ENCODE measurements around the gene MAGEB3. TPM values are rescaled to one million over a fixed set of nuclear protein-coding genes. Genes with fewer than 3 reads are reported as not detected.
"Not testable (repeated sequence)": the region's sequence is repeated elsewhere in the genome, so short reads cannot be mapped to it uniquely, and the experiment has no call there.

Gene MAGEB3
- total RNA-seq = not detected

- no peak within 1 kb of the TSS for H3K4me3 ChIP-seq
- H3K27me3 ChIP-seq = peaks cover 0 to 16% of the 10 kb centered on the region in 2 donors
- TF ChIP-seq POLR2A (IDR thresholded peaks at IDR 0.05) (no peak), POLR2AphosphoS5 (IDR thresholded peaks at IDR 0.05) (no peak), CTCF (IDR thresholded peaks at IDR 0.05) (no peak)
- intact Hi-C loops (cut with DNase I; ENCODE audit: low total_unique reads) = no loop called here
- H3K4me1 ChIP-seq = no peaks in the 10 kb centered on the region
- H3K36me3 ChIP-seq = no peaks in the 10 kb centered on the region
- H3K9me3 ChIP-seq = no peaks in the 10 kb centered on the region
- H3K27ac ChIP-seq = no peak within 1 kb of the TSS
- DNase-seq (ENCODE audit: low spot score in 2 of 2) = no peak
Observed at GRCh38 chrX:30230395-30230794, at the start of gene MAGEB3. Gene MAGEB3 (plus strand): TSS chrX:30230657. CDS start chrX:30235925, 5,268 bp downstream.

- no peak for TF ChIP-seq CTCF (IDR thresholded peaks at IDR 0.05)
- no peak for TF ChIP-seq POLR2A (IDR thresholded peaks at IDR 0.05)
- TF ChIP-seq POLR2AphosphoS5 (IDR thresholded peaks at IDR 0.05) = no peak
- Histone ChIP-seq H3K4me1 (no peaks in the 10 kb centered on the region), H3K9me3 (no peaks in the 10 kb centered on the region), H3K27me3 (peaks cover 0 to 28% of the 10 kb centered on the region in 2 donors), H3K27ac (no peak overlapping the region), H3K36me3 (no peaks in the 10 kb centered on the region), H3K4me3 (no peak overlapping the region)
- intact Hi-C loops (cut with DNase I; ENCODE audit: low total_unique reads) = no loop called here
- no peak for DNase-seq (ENCODE audit: low spot score in 2 of 2)
Observed at GRCh38 chrX:30181353-30181752, 49.1 kb upstream of the MAGEB3 start.

GRCh38 chrX:30183554-30183953 lies 46.9 kb upstream of the MAGEB3 start:
- TF ChIP-seq POLR2AphosphoS5 (IDR thresholded peaks at IDR 0.05) (no peak), POLR2A (IDR thresholded peaks at IDR 0.05) (no peak), CTCF (IDR thresholded peaks at IDR 0.05) (no peak)
- Histone ChIP-seq H3K27ac (no peak overlapping the region), H3K4me3 (no peak overlapping the region), H3K9me3 (no peaks in the 10 kb centered on the region), H3K4me1 (no peaks in the 10 kb centered on the region), H3K27me3 (peaks cover 0 to 23% of the 10 kb centered on the region in 2 donors), H3K36me3 (no peaks in the 10 kb centered on the region)
- DNase-seq (ENCODE audit: low spot score in 2 of 2) = no peak
- intact Hi-C loops (cut with DNase I; ENCODE audit: low total_unique reads) = no loop called here

- H3K36me3 ChIP-seq = no peaks in the 10 kb centered on the region
- H3K9me3 ChIP-seq = no peaks in the 10 kb centered on the region
- H3K27me3 ChIP-seq = peaks cover 0 to 28% of the 10 kb centered on the region in 2 donors
- TF ChIP-seq POLR2AphosphoS5 (IDR thresholded peaks at IDR 0.05) (no peak), CTCF (IDR thresholded peaks at IDR 0.05) (no peak), POLR2A (IDR thresholded peaks at IDR 0.05) (no peak)
- intact Hi-C loops (cut with DNase I; ENCODE audit: low total_unique reads) = no loop called here
- H3K27ac ChIP-seq = no peak overlapping the region
- no peak for DNase-seq (ENCODE audit: low spot score in 2 of 2)
- no peaks in the 10 kb centered on the region for H3K4me1 ChIP-seq
- no peak overlapping the region for H3K4me3 ChIP-seq
Observed at GRCh38 chrX:30190426-30190825, 40.0 kb upstream of the MAGEB3 start.

- H3K36me3 ChIP-seq; H3K4me1 ChIP-seq; H3K4me3 ChIP-seq; H3K9me3 ChIP-seq; H3K27ac ChIP-seq; DNase-seq (ENCODE audit: low spot score in 2 of 2); intact Hi-C loops (cut with DNase I; ENCODE audit: low total_unique reads): not testable (repeated sequence)
- H3K27me3 ChIP-seq = peaks cover 0 to 30% of the 10 kb centered on the region in 2 donors
Observed at GRCh38 chrX:30193910-30194309, 36.5 kb upstream of the MAGEB3 start.

- TF ChIP-seq POLR2AphosphoS5 (IDR thresholded peaks at IDR 0.05) (no peak), CTCF (IDR thresholded peaks at IDR 0.05) (no peak), POLR2A (IDR thresholded peaks at IDR 0.05) (no peak)
- no peaks in the 10 kb centered on the region for H3K9me3 ChIP-seq
- H3K27ac ChIP-seq = no peak overlapping the region
- no peak overlapping the region for H3K4me3 ChIP-seq
- H3K36me3 ChIP-seq = no peaks in the 10 kb centered on the region
- DNase-seq (ENCODE audit: low spot score in 2 of 2) = no peak
- intact Hi-C loops (cut with DNase I; ENCODE audit: low total_unique reads) = no loop called here
- H3K27me3 ChIP-seq = peaks cover 0 to 21% of the 10 kb centered on the region in 2 donors
- no peaks in the 10 kb centered on the region for H3K4me1 ChIP-seq
Observed at GRCh38 chrX:30196322-30196721, 34.1 kb upstream of the MAGEB3 start.

Data from breast epithelium (tissue), 4 donors.